GM12874 (cell line): ENCODE results near the gene TAC3.

Experiments used
- TF ChIP-seq, protein P1 (sequence below): IDR thresholded peaks from 2 replicates; pipeline ENCODE4 v1.5.1; 2011; ENCODE audit warnings: low read depth, mild to moderate bottlenecking, control low read depth, low read length, moderate library complexity; ENCODE audit not compliant: insufficient read depth

Gene TAC3

DNA sequence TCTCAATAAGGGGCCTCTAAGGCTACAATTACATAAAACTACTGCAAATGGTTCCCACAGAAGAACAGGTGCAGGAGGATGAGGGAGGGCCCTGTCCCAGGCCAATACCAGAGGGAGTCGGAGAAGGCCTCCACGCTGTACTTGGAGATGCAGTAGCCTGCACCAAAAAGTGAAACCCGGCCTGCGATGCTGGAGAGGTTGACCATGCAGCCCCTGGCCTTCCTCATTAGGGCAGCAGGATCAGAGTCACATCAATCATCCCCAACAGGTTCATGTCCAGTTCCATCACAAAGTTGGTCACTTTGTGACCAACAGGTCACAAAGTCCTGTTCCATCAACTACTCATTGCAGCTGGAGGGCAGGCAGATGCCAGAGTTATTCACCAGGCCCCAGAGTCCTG is 32.9 kb downstream of the TAC3 start:
- TF ChIP-seq, protein P1, sequence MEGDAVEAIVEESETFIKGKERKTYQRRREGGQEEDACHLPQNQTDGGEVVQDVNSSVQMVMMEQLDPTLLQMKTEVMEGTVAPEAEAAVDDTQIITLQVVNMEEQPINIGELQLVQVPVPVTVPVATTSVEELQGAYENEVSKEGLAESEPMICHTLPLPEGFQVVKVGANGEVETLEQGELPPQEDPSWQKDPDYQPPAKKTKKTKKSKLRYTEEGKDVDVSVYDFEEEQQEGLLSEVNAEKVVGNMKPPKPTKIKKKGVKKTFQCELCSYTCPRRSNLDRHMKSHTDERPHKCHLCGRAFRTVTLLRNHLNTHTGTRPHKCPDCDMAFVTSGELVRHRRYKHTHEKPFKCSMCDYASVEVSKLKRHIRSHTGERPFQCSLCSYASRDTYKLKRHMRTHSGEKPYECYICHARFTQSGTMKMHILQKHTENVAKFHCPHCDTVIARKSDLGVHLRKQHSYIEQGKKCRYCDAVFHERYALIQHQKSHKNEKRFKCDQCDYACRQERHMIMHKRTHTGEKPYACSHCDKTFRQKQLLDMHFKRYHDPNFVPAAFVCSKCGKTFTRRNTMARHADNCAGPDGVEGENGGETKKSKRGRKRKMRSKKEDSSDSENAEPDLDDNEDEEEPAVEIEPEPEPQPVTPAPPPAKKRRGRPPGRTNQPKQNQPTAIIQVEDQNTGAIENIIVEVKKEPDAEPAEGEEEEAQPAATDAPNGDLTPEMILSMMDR, result no peak

DNA sequence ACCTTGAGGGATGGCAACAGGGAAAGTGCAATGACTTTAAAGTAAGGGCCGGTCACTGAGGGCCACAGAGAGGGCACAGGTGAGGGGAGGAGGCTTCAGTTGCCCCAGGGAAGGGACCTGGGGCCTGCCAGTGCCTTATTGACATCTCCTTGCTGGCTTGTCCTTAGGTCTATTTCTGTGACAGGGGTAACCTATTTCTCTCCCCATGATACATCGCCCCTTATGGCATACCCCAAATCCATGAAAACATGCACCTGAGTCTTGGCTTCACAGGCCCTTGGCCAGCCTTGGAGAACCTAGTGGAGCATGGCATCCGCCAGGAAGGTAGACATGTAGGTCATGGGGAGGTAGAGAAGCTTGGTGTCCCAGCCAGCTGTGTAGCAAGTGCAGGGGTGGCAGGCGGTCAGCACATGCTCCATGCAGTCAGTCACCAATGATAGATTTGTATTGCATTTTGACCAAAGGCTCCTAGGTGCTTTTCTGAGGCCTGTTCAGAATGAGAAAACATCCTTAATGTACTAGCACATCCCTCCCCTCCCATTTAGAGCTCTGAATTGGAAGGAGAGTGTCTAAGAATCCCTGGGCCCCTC is 35.3 kb downstream of the TAC3 start:
- TF ChIP-seq, protein P1, result no peak

DNA sequence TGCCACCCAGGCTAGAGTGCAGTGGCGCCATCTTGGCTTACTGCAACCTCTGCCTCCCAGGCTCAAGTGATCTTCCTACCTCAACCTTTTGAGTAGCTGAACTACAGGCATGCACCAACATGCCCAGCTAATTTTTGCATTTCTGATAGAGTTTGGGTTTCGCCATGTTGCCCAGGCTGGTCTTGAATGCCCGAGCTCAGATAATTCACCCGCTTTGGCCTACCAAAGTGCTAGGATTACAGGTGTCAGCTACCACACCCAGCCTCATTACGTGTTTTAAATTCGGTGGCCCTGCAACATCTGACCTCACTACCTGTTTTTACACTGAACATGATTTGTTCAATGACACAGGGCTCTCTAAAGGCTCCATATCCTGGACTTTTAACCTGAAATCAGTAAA is 36.1 kb downstream of the TAC3 start:
- TF ChIP-seq, protein P1, result no peak

DNA sequence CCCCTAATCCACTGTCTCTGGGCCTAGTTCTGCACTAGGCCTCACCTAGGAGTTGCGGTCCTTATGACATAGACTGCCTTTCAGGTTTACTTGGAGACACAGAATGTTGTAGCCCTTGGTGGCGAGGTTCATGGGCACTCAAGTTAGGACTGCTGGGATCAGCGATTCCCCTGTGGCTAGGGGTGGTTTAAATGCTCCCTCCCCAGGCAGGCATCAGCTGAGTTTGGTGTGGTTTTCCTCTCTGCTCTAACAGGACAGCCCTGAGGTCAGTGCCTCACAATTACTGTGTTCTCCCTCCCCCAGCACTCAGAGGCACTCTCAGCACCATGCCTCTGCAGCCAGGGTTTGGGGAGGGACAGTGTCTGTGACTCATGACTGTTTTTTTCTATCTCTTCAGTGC is 36.7 kb downstream of the TAC3 start:
- TF ChIP-seq, protein P1, result no peak

DNA sequence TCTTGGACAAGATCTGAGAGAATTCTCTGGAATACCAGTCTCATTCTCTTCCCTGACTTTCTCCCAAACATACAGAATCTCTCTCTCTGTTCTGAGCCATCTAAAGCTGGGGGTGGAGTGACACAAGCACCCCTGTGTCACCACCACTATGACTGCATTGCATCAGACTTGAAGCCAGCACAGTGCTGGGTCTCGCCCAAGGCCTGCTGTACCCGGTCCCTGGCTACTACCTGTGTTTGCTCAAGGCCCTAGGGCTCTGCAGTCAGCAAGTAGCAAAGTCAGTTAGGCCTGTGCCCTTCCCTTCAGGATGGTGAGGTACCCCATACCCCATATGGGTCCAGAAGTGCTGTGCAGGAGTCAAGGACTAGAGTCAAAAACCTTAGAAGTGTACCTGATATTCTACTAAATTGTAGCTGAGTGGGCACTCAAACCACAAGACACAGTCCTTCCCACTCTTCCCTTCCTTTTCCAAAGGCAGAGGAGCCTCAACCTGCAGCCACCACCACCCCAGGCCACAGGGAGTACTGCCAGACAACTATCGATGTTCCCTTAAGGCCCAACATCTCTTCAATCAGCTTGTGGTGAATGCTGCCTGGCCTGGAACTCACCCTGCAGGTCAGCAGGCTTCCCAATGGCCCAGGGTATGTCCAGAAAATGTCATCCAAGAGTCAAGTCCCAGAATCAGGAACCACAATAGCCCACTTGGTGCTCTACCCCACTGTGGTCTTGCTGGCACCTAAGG is 37.8 kb downstream of the TAC3 start:
- TF ChIP-seq, protein P1, result no peak
